ENCODE results near the gene TERF2IP. TPM values are rescaled to one million over a fixed set of nuclear protein-coding genes. Genes with fewer than 3 reads are reported as not detected.

The TERF2IP gene
- total and polyA plus RNA-seq, 9 of the 15 experiments (the other 6 are each of a cell fraction or from before 2014, with no cell fraction given): 14.5 to 64.2 (median 47.0) TPM

DNA sequence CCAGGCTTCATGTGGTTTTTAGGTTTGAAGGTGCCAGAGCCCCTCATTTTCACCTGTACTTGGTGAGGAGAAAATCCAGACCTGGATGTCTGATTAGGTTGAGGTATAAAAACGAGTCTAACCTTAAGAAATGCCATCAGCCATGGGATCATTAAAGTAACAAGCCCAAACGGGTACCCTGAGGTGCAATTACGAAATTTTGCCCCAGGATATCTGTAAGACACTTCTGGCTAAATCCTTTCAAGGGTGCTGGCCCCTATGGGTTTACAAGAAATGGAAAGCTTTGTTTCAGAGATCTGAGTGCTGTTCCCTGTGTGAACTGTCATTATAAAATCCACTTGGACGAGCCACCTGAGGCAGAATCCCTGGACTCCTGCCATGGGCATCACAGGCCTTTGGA, 44.3 kb upstream of the TERF2IP start:
- Histone ChIP-seq H3K27ac (ENCODE audit: extremely low read depth, low read depth, low read length) (no peak overlapping the region), H3K9me1 (ENCODE audit: control insufficient read depth, insufficient read depth, low read length) (no peaks in the 10 kb centered on the region), H3K9ac (ENCODE audit: insufficient read depth in 1 of 2, low read depth in 2 of 2, low read length in 2 of 2) (no peak overlapping the region), H3K79me2 (ENCODE audit: control insufficient read depth, insufficient read depth, low read length) (no peaks in the 10 kb centered on the region), H3K4me2 (ENCODE audit: insufficient read depth, low read length) (no peak overlapping the region), H3K9me3 (replicated peaks; ENCODE audit: control insufficient read depth, insufficient read depth, low read depth, low read length) (no peaks in the 10 kb centered on the region), H2AFZ (ENCODE audit: low read depth, low read length) (no peak overlapping the region), H3K4me3 (no peak overlapping the region), H4K20me1 (replicated peaks; ENCODE audit: control insufficient read depth, insufficient read depth, low read length) (no peaks in the 10 kb centered on the region), H3K4me1 (replicated peaks in 1 of 2; ENCODE audit: control insufficient read depth in 2 of 2, insufficient read depth in 2 of 2, low read length in 2 of 2) (no peaks in the 10 kb centered on the region), H3K27me3 (ENCODE audit: control insufficient read depth in 2 of 2, insufficient read depth in 2 of 2, low read length in 2 of 2) (no peaks in the 10 kb centered on the region), H3K36me3 (ENCODE audit: control insufficient read depth, insufficient read depth, low read length) (peaks cover 46% of the 10 kb centered on the region)
- TF ChIP-seq KAT8 (IDR thresholded peaks at IDR 0.05; ENCODE audit: low read depth): no peak
- TF ChIP-seq CHD2 (IDR thresholded peaks at IDR 0.05; ENCODE audit: low read depth, low read length): no peak
- TF ChIP-seq MTF1 (CRISPR knock-in tag; IDR thresholded peaks at IDR 0.05; ENCODE audit: borderline replicate concordance): no peak
- TF ChIP-seq IFI16 (CRISPR knock-in tag; IDR thresholded peaks at IDR 0.05): no peak
- TF ChIP-seq ZBTB34 (CRISPR knock-in tag; IDR thresholded peaks at IDR 0.05): no peak
- no peak for TF ChIP-seq NEUROD1 (IDR thresholded peaks at IDR 0.05; ENCODE audit: borderline replicate concordance, low read depth, low read length, partially characterized antibody)
- no peak for TF ChIP-seq HOXB6 (CRISPR knock-in tag; IDR thresholded peaks at IDR 0.05; ENCODE audit: borderline replicate concordance)
- no peak for TF ChIP-seq ARID3A (IDR thresholded peaks at IDR 0.05; ENCODE audit: borderline replicate concordance, low read depth, low read length)
- no peak for TF ChIP-seq PRPF4 (IDR thresholded peaks at IDR 0.05; ENCODE audit: insufficient read depth, low read depth, low read length, poor library complexity, severe bottlenecking)
- TF ChIP-seq DACH1 (IDR thresholded peaks at IDR 0.05; ENCODE audit: partially characterized antibody): no peak
- intact Hi-C loops (cut with micrococcal nuclease) (no loop called here), in situ Hi-C loops (cut with MboI) (no loop called here)
- ChIA-PET POLR2A (no interaction called here), CTCF (ENCODE audit: low intra/inter-chr PET ratio) (no interaction called here)
- ATAC-seq (no peak), DNase-seq (ENCODE audit: extremely low read depth in 1 of 4, low spot score in 3 of 4) (no peak), FAIRE-seq (no peak)
- no TSS peak for BruUV-seq (replicated peaks)
- WGBS (ENCODE audit: insufficient coverage, low coverage, missing lambda C conversion rate): 40% methylated on average over 4 of the region's 4 CpGs

Data from K562 (cell line).